Activated naive CD4-positive, alpha-beta T cell treated with anti-CD3 and anti-CD28 coated beads, Interleukin-2, amount 50 U/mL, for 16 hours (primary cell): ENCODE measurements around the gene LRRC55.

Experiments used
- DNase-seq: peaks from one replicate; pipeline ENCODE4 v3.0.0-alpha.2; 2020

The LRRC55 gene

GRCh38 chr11:57239348-57239747, 57.6 kb downstream of the LRRC55 start:
- no peak for DNase-seq

GRCh38 chr11:57240007-57240406, 58.3 kb downstream of the LRRC55 start:
- no peak for DNase-seq

DNA sequence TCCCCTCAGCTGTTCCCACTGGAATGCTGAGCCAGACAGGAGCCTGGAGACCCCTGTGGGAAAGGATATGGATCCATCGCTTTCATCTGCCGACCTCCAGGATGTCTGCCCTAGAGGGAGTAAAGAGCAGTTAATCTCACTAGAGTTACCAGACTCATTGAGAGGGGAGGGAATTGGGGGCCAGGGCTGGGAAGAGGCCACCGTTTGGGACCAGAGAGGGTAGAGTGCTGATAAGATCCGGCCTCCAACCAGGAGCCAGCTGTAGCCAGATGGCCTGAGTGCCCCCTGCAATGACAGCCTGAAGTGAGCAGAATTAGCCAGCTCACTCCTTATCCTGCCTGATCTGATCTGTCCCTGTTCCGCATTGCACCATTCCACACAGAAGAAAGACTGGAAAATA, 59.0 kb downstream of the LRRC55 start:
- DNase-seq = no peak
